Measurements from ENCODE around the gene BCL11A.

GRCh38 chr2:60485055-60485454 lies 68.4 kb downstream of the BCL11A start:
- TF ChIP-seq CTCF (IDR thresholded peaks at IDR 0.05 in 8 of 11, conservative IDR thresholded peaks at IDR 0.05 in 3 of 11) = no peak
- no peak for TF ChIP-seq POLR2A (IDR thresholded peaks at IDR 0.05)
